ENCODE data around the gene CAMSAP3.

GRCh38 chr19:7661744-7662538 is 66.3 kb downstream of the CAMSAP3 start:
- TF ChIP-seq CTCF (IDR thresholded peaks at IDR 0.05; ENCODE audit: low read depth, low read length) (no peak), EZH2phosphoT487 (IDR thresholded peaks at IDR 0.05; ENCODE audit: low read depth) (no peak)
